GM10248 (cell line): ENCODE results near the gene CFAP77.

ENCODE experiments used
- CTCF ChIA-PET: fragments of 300-600 bp; sonication (Branson Sonifier 250); formaldehyde crosslinking; extraction: SDS; loops from one replicate; lab custom pipeline; 2021; ENCODE audit warnings: antibody characterized with exemption; lab: Yijun Ruan, JAX
- POLR2A ChIA-PET: fragments of 350-650 bp; sonication (Branson Sonifier 250); formaldehyde crosslinking; extraction: SDS; loops from one replicate; lab custom pipeline; 2020; ENCODE audit warnings: antibody characterized with exemption; lab: Yijun Ruan, JAX
- DNase-seq: peaks from one replicate; pipeline ENCODE4 v3.0.0; 2012; ENCODE audit errors: extremely low spot score
- TF ChIP-seq, protein P1 (sequence below): IDR thresholded peaks from 2 replicates; pipeline ENCODE4 v1.5.1; 2012; ENCODE audit warnings: mild to moderate bottlenecking, low read depth; ENCODE audit errors: extremely low read depth, missing control alignments, control extremely low read depth

The CFAP77 gene

DNA sequence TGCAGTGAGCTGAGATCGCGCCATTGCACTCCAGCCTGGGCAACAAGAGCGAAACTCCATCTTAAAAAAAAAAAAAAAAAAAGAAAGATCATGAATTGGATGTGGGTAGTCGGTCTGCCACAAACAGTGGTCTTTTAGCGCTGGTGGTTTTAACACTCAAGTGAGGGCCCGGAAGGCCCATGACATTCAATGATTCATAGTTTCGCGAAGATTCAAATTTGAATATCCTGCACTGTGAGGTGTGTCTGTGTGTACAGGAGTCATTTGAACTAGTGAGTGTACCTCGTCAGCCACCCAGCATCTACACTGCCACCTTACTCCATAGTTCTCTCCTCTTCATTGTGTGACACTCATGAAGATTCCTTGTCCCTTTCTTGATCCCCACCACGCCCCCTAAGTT, 41.3 kb downstream of the CFAP77 start:
- no peak for DNase-seq
- ChIA-PET CTCF (no interaction called here), POLR2A (no interaction called here)
- TF ChIP-seq, protein P1, sequence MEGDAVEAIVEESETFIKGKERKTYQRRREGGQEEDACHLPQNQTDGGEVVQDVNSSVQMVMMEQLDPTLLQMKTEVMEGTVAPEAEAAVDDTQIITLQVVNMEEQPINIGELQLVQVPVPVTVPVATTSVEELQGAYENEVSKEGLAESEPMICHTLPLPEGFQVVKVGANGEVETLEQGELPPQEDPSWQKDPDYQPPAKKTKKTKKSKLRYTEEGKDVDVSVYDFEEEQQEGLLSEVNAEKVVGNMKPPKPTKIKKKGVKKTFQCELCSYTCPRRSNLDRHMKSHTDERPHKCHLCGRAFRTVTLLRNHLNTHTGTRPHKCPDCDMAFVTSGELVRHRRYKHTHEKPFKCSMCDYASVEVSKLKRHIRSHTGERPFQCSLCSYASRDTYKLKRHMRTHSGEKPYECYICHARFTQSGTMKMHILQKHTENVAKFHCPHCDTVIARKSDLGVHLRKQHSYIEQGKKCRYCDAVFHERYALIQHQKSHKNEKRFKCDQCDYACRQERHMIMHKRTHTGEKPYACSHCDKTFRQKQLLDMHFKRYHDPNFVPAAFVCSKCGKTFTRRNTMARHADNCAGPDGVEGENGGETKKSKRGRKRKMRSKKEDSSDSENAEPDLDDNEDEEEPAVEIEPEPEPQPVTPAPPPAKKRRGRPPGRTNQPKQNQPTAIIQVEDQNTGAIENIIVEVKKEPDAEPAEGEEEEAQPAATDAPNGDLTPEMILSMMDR: no peak

DNA sequence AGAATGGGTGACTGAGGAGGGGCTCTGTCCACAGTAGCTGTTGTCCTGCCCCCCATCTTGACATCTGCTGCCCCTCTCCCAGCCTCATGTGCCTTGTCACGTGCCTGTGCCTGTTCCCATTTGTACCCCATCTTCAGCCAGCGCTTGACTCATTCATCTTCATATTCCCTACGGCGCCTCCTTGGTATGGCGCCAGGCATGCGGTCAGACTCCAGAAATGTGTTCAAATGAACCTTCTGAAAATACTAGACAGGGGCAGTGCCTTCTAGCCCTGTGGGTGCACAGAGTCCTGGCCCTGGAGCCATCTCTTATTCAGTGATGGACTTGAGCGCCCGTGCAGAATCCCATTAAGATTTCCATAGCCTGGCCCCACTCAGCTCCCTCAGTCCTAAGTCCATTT, 46.2 kb downstream of the CFAP77 start:
- CTCF ChIA-PET: interaction anchor here (0.6 kb wide), 1 partner anchor 10 kb away, joined by 3 read pairs; no protein-coding TSS in a partner anchor

DNA sequence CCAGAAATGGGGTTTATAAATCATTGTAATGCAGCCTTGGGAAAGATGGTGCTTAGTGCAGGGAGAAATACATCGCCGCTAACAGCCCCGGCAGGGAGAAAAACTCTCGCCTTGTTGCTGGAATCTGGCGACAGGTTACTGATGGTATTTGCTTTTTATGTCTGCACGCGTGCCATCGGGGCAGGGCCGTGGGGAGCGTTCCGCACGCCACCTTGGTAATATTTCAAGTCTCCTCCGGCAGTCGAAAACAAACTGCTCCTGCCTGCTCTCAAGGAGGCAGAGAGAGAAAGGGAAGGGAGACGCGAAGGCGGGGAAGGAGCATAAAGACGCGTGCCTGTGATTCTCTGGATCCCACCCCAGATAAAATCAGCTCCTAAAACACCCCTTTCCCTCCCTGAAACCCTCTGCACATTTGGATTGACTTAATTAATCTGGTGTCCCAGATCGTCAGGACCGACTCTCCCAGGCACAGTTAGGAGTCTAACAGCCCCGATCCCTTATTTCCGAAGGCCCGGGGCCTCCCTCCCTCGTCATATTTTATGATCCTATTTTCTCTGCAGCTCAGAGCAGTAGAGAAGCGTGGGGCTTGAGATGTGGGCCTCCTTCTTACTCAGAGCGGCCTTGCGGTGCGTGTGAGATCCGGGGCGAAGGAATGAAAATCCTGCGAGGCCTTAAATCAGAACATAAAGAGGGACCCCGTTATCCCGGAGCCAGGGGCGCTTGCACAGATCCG, 47.7 kb downstream of the CFAP77 start:
- ChIA-PET CTCF (no interaction called here), POLR2A (no interaction called here)
- TF ChIP-seq, protein P1: no peak
- no peak for DNase-seq

More for the DNA sequence above, 46.2 kb downstream of the CFAP77 start:
- DNase-seq: no peak
- POLR2A ChIA-PET: no interaction called here
- TF ChIP-seq, protein P1: no peak

DNA sequence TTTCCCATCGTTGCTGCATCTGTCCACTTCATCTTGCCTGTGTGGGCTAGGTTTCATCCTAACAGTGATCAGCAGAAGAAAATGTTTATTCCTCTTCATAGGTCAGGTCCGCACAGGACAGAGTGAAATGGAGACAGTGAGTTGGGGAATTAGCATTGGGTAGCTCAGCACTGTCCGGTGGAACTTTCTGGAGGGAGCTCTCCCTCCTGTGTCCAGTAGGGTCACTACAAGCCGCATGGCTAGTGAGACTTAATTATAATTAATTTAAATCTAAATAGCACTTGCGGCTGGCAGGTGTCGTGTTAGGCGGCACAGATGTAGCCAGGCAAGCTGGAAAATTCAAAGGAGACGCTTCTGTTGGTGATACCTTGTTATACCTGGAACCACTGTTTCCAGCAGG, 48.4 kb downstream of the CFAP77 start:
- ChIA-PET POLR2A (no interaction called here), CTCF (no interaction called here)
- DNase-seq: no peak
- TF ChIP-seq, protein P1: no peak

DNA sequence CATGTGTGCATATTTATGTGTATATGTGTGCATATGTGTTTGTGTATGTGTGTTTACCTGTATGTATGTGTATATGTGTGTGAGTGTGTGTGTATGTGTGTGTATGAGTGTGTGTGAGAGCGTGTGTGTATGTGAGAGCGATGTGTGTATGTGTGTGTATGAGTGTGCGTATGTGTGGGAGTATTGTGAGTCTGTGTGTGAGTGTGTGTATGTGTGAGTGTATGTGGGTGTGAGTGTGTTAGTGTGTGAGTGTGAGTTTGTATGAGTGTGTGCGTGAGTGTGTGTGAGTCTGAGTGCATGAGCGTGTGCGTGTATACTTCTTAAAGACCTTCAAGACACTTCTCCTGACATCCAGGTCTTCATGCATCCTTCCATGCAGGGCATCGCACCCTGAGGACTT, 49.6 kb downstream of the CFAP77 start:
- no peak for DNase-seq
- ChIA-PET CTCF (no interaction called here), POLR2A (no interaction called here)
- TF ChIP-seq, protein P1: no peak

DNA sequence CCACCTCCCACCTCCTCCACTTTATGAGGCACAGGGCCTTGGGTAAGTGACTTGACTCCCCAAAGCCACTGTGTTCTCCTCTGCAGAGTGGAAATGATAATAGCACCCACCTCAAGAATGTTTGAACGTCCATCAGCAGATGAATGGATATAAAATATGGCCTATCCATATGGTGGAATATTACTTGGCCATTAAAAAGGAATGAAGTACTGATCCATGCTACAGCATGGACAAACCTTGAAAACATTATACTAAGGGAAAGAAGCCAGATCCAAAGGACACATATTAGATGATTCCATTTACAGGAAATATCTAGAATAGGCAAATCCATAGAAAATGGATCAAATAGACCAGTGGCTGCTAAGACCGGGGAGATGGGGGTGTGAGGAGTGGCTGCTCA, 50.2 kb downstream of the CFAP77 start:
- POLR2A ChIA-PET: no interaction called here
- no peak for DNase-seq
- TF ChIP-seq, protein P1: no peak
- CTCF ChIA-PET: no interaction called here
